Rectal smooth muscle tissue (tissue), 1 donor: ENCODE results near the gene CCP110.
"Not testable (repeated sequence)": the region's sequence is repeated elsewhere in the genome, so short reads cannot be mapped to it uniquely, and the experiment has no call there.

Source experiments
- H3K27ac ChIP-seq: one replicate; pipeline ENCODE4 v1.7.0; 2013; ENCODE audit warnings: low read depth, low read length, inconsistent platforms
- H3K27me3 ChIP-seq: one replicate; pipeline ENCODE4 v1.7.0; 2013; ENCODE audit warnings: low read length; ENCODE audit not compliant: control insufficient read depth, insufficient read depth
- H3K36me3 ChIP-seq: one replicate; pipeline ENCODE4 v1.7.0; 2013; ENCODE audit warnings: low read length; ENCODE audit not compliant: control insufficient read depth, insufficient read depth
- H3K4me1 ChIP-seq: one replicate; pipeline ENCODE4 v1.7.0; 2013; ENCODE audit warnings: low read length; ENCODE audit not compliant: control insufficient read depth, insufficient read depth
- H3K4me3 ChIP-seq: one replicate; pipeline ENCODE4 v1.7.0; 2013; ENCODE audit warnings: low read length
- H3K9ac ChIP-seq: one replicate; pipeline ENCODE4 v1.7.0; 2013; ENCODE audit warnings: low read length

Gene CCP110

GRCh38 chr16:19540241-19540970, 16.7 kb downstream of the CCP110 start:
- Histone ChIP-seq H3K27me3 (no peaks in the 10 kb centered on the region), H3K27ac (no peak overlapping the region), H3K9ac (no peak overlapping the region), H3K4me1 (no peaks in the 10 kb centered on the region), H3K36me3 (peaks cover 9% of the 10 kb centered on the region), H3K4me3 (no peak overlapping the region)

- H3K27ac ChIP-seq = no peak overlapping the region
Measured at GRCh38 chr16:19542138-19542821, 18.5 kb downstream of the CCP110 start.

GRCh38 chr16:19543278-19543996, 19.7 kb downstream of the CCP110 start:
- H3K27ac ChIP-seq, H3K4me3 ChIP-seq, H3K9ac ChIP-seq, H3K4me1 ChIP-seq, H3K27me3 ChIP-seq, H3K36me3 ChIP-seq: not testable (repeated sequence)

More at GRCh38 chr16:19542138-19542821, 18.5 kb downstream of the CCP110 start:
- Histone ChIP-seq H3K4me1 (no peaks in the 10 kb centered on the region), H3K9ac (no peak overlapping the region), H3K4me3 (no peak overlapping the region), H3K27me3 (no peaks in the 10 kb centered on the region), H3K36me3 (peaks cover 6% of the 10 kb centered on the region)

GRCh38 chr16:19548144-19548543, 24.4 kb downstream of the CCP110 start:
- Histone ChIP-seq H3K9ac (no peak overlapping the region), H3K36me3 (peaks cover 6% of the 10 kb centered on the region), H3K4me1 (no peaks in the 10 kb centered on the region), H3K27me3 (no peaks in the 10 kb centered on the region), H3K27ac (no peak overlapping the region), H3K4me3 (no peak overlapping the region)

GRCh38 chr16:19549673-19550072, 25.9 kb downstream of the CCP110 start:
- Histone ChIP-seq H3K4me3 (no peak overlapping the region), H3K27me3 (no peaks in the 10 kb centered on the region), H3K9ac (no peak overlapping the region), H3K36me3 (peaks cover 4% of the 10 kb centered on the region), H3K27ac (no peak overlapping the region), H3K4me1 (no peaks in the 10 kb centered on the region)

GRCh38 chr16:19555186-19555937, 31.6 kb downstream of the CCP110 start, which contains the start of gene VPS35L:
VPS35L (plus strand) TSS chr16:19555703; CDS start chr16:19555730, 27 bp downstream.
- Histone ChIP-seq H3K36me3 (no peaks in the 10 kb centered on the region), H3K27ac (peak within 1 kb of the TSS; percentile 88), H3K4me1 (no peaks in the 10 kb centered on the region), H3K9ac (peak within 1 kb of the TSS; percentile 85), H3K4me3 (peak within 1 kb of the TSS; percentile 84), H3K27me3 (no peaks in the 10 kb centered on the region)

- peak overlapping the region; percentile 88 for H3K27ac ChIP-seq
- H3K36me3 ChIP-seq = no peaks in the 10 kb centered on the region
- H3K4me1 ChIP-seq = no peaks in the 10 kb centered on the region
- peak overlapping the region; percentile 84 for H3K4me3 ChIP-seq
- no peaks in the 10 kb centered on the region for H3K27me3 ChIP-seq
- H3K9ac ChIP-seq = peak overlapping the region; percentile 85
Measured at GRCh38 chr16:19555938-19556771, 32.4 kb downstream of the CCP110 start.

- Histone ChIP-seq H3K27me3 (no peaks in the 10 kb centered on the region), H3K4me3 (no peak overlapping the region), H3K4me1 (no peaks in the 10 kb centered on the region), H3K36me3 (no peaks in the 10 kb centered on the region), H3K9ac (no peak overlapping the region), H3K27ac (no peak overlapping the region)
Measured at GRCh38 chr16:19559242-19559910, 35.6 kb downstream of the CCP110 start.

GRCh38 chr16:19560078-19560477, 36.3 kb downstream of the CCP110 start:
- Histone ChIP-seq H3K9ac (no peak overlapping the region), H3K36me3 (no peaks in the 10 kb centered on the region), H3K4me1 (no peaks in the 10 kb centered on the region)

GRCh38 chr16:19563377-19563776, 39.6 kb downstream of the CCP110 start:
- H3K4me1 ChIP-seq = no peaks in the 10 kb centered on the region
- H3K27ac ChIP-seq = no peak overlapping the region
- no peak overlapping the region for H3K9ac ChIP-seq
- no peaks in the 10 kb centered on the region for H3K27me3 ChIP-seq
- H3K4me3 ChIP-seq = no peak overlapping the region
- peaks cover 7% of the 10 kb centered on the region for H3K36me3 ChIP-seq

More at GRCh38 chr16:19560078-19560477, 36.3 kb downstream of the CCP110 start:
- H3K27ac ChIP-seq = no peak overlapping the region
- no peak overlapping the region for H3K4me3 ChIP-seq
- no peaks in the 10 kb centered on the region for H3K27me3 ChIP-seq

GRCh38 chr16:19566362-19566761, 42.6 kb downstream of the CCP110 start:
- H3K4me1 ChIP-seq = no peaks in the 10 kb centered on the region
- no peaks in the 10 kb centered on the region for H3K27me3 ChIP-seq
- no peak overlapping the region for H3K4me3 ChIP-seq
- H3K9ac ChIP-seq = no peak overlapping the region
- peaks cover 14% of the 10 kb centered on the region for H3K36me3 ChIP-seq
- H3K27ac ChIP-seq = no peak overlapping the region
